Measurements from ENCODE around the gene EPHB1. TPM values are rescaled to one million over a fixed set of nuclear protein-coding genes. Genes with fewer than 3 reads are reported as not detected.
"Not testable (repeated sequence)": the region's sequence is repeated elsewhere in the genome, so short reads cannot be mapped to it uniquely, and the experiment has no call there.

The EPHB1 gene
- polyA plus RNA-seq, 3 donors = 5.0 to 6.8 (median 6.2) TPM

DNA sequence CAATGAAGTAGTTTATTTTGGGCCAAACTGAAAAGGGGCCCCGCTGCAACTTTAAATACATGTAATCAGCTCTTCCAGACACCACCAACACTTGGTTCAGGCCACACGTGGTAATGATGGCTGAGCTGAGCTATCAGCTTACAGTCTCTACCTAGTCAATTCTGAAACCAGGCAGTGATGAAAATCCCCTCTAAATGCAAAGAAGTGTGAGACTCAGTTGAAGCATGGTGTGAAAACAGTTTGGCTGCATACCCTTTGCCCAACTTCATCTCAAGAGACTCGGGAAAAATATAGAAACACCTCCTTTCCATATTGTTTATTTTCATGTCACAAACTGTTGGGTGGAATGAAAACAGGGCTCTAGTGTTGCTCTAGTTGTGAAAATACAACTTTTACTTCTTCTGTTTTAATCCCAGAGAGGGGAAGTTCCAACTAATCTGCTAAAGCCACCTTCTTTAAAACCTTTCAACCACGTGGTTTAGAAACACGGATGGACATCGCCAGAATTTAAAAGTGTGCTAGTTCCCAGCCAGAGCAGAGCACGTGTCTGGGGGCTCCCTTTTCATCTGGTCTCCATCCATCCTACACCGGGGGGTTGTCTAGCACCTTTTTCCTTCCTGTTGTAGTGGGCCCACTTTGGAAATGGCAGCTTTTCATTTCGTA is 229.1 kb downstream of the EPHB1 start:
- DNase-seq (ENCODE audit: low read depth in 3 of 3, low spot score in 2 of 3) = no peak

DNA sequence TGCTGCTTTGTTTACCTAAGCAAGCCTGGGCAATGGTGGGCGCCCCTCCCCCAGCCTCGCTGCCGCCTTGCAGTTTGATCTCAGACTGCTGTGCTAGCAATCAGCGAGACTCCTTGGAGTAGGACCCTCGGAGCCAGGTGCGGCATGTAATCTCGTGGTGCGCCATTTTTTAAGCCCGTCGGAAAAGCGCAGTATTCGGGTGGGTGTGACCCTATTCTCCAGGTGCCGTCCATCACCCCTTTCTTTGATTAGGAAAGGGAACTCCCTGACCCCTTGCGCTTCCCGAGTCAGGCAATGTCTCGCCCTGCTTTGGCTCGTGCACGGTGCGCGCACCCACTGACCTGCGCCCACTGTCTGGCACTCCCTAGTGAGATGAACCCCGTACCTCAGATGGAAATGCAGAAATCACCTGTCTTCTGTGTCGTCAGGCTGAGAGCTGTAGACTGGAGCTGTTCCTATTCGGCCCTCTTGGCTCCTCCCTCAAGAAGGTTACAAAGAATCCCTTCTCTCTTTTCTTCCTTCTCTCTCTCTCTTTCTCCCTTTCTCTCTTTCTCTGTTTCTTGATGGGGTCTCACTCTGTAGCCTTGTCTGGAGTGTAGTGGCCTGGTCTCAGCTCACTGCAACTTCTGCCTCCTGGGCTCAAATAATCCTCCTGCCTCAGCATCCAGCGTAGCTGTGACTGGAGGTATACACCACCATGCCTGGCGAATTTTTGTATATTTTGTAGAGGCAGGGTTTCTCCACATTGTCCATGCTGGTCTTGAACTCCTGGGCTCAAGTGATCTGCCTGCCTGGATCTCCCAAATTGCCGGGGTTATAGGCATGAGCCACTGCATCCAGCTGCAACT is 235.9 kb downstream of the EPHB1 start:
- DNase-seq (ENCODE audit: low read depth in 3 of 3, low spot score in 2 of 3) = not testable (repeated sequence)

DNA sequence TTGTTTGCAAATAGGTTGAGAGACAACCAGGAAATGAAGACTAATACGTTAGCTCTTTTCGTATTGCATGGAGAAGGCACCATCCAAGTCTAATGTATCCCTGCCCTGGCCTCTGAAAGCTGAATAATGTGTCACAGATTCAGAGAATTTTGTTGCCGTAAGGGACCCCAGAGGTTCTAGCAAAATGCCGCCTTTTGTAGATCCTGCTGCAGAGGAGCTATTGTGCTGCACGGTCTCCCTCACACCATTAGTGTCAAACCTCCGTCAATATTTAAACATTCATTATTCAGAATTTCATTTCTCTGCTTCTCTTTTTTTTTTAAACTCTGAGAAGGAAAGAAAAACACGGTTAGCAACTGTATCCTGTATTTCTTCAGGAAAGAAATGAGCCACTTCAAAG is 238.7 kb downstream of the EPHB1 start:
- DNase-seq (ENCODE audit: low read depth in 3 of 3, low spot score in 2 of 3) = no peak

DNA sequence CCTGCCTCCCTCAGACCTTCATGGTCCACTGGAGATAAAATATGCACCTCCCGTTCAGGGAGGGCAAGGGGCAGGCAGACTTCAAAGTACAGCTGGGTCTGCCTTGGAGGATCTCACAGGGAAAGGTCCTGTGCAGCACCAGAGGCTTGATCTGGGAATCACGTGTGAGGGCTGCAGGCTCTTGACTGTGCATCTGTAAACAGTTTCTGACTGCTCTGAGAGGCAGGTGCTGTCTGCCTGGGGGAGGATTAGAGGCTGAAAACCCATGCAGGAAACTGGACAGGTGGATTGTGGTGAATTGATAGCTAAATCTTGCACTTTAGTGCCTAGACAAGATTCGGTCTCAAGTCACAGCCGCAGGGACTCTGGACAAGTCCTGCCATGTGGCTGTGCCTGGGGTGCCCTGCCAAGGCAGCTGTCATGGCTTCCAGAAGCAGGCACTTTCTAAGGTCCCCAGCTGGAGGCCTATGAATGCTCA is 239.3 kb downstream of the EPHB1 start:
- DNase-seq (ENCODE audit: low read depth in 3 of 3, low spot score in 2 of 3) = peak in 2 of 3 donors; percentile 40 to 51

DNA sequence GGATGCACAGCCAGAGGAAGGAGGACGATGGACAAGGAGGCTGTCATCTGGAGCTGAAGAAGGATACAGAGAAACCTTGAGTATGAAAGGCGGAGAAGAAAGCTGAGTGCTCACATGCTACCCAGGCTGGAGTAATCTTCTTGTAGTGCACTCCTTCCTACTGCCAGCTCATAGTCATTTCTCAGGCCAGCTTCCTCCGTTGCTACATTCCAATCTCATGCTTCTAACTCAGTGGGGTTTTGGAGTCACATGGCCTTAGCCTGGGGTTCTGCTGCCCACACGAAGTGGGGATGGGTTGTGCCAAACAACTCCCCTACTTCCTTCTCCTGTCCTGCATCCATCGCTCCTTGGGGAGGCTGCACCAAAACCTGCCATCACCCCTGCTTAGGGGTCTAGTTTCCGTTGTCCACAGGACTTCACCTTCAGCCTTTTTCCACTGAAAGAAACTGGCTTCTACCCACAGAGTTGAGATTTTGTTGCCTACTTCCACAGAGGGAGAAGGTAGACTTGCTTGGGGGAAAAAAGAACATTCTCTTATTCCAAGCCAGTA is 239.9 kb downstream of the EPHB1 start:
- DNase-seq (ENCODE audit: low read depth in 3 of 3, low spot score in 2 of 3) = no peak

DNA sequence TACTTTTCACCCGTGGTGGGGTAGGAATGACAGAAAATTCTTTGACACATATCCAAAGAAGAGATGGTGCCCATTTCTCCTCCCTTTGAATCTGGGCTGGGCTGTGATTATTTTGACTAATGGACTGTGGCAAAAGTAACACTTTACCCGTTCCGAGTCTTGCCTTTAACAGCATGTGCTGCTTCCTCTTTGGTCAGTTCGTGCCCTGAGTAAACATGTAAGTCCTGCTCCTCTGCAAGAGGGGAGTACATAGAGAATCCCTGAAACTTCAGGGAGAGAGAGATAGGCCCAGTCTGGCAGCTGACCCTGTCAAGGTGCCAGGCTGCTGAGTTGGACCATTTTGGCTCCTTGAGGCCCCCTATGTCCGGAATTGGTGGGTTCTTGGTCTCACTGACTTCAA is 243.1 kb downstream of the EPHB1 start:
- no peak for DNase-seq (ENCODE audit: low read depth in 3 of 3, low spot score in 2 of 3)

DNA sequence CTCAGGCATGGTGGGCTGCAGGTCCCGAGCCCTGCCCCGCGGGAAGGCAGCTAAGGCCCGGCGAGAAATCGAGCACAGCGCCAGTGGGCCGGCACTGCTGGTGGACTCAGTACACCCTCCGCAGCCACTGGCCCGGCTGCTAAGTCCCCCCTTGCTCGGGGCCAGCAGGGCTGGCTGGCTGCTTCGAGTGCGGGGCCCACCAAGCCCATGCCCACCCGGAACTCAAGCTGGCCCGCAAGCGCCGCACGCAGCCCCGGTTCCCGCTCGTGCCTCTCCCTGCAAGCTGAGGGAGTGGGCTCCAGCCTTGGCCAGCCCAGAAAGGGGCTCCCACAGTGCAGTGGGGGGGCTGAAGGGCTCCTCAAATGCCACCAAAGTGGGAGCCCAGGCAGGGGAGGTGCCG is 244.5 kb downstream of the EPHB1 start:
- DNase-seq (ENCODE audit: low read depth in 3 of 3, low spot score in 2 of 3) = not testable (repeated sequence)

DNA sequence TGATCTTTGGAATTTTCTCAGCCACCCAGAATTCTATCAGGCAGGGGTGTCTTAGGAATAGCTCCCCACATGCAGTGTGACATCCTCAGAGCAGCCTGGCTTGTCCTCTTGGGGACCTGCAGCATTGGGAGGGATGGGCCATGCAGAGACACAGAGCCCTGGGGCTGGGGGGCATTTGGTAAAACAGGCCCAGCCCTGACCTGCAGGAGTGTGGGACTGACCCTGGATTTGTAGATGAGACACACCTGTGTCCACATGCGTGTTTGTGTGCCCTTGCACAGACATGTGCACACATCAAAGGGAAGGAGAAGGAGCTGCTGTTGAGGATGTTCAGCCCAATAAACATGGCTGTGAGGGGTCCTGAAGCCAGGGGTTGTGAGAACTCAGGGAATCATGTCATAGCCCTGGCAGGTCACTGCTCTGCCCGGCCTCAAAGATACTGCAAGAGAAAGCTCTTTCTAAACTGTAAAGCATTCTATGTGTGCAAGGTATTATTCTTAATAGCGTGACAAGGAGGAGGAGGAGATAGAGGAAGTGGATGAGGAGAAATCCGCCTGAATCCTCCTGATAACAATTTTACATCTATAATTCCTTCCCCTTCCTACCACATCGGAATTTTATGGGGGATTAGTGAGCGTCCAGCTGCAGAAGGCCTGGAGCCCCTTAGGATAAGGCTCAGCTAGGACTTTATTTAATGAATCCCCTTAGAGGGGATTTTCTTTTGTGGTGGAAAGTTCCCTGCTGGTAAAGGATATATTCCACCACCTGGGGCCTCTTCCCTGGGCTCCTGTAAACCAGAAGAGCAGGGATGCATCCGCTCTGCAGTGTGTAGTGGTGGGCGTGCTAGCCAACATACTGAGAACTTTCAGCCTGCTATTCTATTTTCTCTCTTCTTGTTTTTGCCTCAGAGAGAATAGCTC is 245.5 kb downstream of the EPHB1 start:
- no peak for DNase-seq (ENCODE audit: low read depth in 3 of 3, low spot score in 2 of 3)

DNA sequence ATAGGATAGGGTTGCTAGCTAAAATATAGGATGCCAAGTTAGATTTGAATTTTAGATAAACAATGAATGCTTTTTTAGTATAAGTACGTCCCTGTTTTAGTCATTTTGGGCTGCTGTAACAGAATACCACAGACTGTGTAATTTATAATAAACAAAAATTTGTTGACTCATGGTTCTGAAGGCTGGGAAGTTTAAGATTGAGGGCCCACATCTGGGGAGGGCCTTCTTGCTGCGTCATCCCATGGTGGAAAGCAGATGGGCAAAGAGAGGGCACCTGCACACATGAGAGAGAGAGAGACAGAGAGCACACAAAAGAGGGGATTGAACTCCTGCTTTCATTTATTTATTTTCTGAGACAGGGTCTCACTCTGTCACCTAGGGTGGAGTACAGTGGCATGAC is 246.5 kb downstream of the EPHB1 start:
- DNase-seq (ENCODE audit: low read depth in 3 of 3, low spot score in 2 of 3) = no peak

DNA sequence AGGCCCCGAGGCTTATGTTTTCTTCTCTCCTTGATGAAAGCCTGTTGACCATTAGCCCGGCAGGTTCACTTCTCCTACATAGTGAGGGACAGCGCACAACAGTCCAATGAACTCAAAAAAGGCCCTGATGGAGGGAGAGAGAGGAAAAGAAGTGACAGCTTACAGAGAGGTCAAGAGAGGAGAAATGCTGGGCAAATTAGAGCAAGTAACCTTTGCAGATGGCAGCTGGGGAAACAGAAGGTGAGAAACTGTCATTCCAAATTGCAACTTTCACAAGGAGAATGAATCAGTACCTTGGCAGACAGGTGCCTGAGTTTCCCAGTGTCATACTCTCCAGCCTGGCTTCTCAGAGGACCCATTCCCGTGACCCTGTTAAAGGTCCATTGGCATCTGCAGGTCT is 252.0 kb downstream of the EPHB1 start:
- no peak for DNase-seq (ENCODE audit: low read depth in 3 of 3, low spot score in 2 of 3)

DNA sequence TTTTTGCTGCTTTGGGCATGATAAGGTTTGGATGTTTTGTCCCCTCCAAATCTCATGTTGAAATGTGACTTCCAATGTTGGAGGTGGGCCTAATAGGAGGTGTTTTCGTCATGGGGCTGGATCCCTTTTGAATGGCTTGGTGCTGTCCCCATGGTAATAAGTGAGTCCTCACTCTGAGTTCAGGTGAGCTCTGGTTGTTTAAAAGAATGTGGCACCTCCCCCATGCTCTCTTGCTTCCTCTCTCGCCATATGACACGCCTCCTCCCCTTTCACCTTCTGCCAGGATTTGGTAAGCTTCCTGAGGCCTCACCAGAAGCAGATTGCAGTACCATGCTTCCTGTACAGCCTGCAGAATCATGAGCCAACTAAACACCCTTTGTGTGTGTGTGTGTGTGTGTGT is 255.5 kb downstream of the EPHB1 start:
- no peak for DNase-seq (ENCODE audit: low read depth in 3 of 3, low spot score in 2 of 3)

DNA sequence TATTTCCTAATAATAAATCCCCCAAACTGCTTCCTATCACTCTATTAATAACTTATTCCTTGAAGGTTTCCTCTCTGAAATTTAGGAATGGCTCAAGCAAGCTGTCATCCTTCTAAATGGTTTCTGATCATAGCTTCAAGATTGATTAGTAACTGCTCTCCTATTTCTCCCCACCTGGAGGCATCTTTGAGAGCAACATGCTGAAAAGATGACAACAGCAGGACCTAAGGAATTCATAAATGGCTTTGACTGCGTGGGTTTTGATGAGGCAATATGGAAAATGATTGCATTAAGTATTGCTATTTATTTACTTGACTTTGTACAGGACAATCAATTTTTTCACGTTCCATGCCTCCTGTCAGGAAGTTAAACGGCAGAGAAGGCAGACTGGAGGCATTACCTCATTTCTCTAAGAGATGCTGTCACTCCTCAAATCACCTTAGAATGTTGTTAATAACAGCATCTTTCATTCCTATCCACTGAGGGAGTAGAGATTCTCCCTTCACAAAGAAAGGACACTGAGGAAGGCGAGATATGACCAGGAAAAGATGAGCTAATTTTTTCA is 256.4 kb downstream of the EPHB1 start:
- no peak for DNase-seq (ENCODE audit: low read depth in 3 of 3, low spot score in 2 of 3)

DNA sequence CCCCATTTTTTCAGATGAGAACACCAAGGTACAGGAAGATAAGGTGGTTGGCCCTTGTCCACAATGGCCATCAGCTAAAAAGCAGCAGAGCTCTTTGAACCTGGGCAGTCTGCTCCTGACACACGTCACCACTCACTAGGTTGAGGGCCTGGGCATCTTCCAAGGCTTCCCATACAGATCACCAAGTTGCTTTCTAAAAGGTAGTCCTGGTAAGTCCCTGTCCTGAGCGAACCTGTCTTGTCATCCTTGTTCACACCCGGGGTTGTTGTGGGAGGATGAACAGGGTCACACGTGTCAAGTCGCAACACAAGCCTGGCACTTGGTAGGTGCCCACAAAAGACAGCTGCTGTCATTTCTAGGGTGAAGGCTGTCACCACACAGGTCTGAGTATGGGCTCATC is 260.4 kb downstream of the EPHB1 start:
- no peak for DNase-seq (ENCODE audit: low read depth in 3 of 3, low spot score in 2 of 3)

DNA sequence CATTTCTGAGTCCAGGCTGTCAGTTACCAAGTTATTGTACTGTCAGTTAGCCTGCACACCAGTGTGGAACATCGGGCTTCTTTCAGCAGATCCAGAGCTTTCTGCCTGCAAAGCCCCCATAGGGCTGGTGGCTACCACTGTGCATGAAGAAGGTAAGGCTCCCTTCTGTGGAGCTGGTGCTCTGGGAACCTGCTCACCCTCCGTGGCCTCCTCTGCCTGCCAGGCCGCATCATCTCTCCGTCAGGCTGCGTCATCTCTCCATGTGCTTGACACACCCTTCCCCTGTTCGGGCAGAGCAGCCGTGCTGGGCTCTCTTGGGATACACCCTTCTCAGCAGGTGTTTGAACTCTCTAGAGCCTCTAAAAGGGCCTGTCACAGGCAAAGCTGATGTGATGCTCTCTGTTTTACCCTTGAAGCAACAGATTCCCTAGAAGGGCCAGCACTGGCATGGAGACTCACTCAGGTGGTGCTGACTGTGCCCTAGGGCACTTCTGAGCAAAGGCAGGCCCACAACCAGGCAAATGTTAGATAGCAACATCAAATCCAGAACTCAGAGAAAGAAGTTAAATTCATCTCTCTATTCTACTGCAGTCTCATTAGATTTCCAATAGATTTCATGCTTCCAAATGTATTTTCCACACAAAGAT is 261.1 kb downstream of the EPHB1 start:
- DNase-seq (ENCODE audit: low read depth in 3 of 3, low spot score in 2 of 3) = no peak

DNA sequence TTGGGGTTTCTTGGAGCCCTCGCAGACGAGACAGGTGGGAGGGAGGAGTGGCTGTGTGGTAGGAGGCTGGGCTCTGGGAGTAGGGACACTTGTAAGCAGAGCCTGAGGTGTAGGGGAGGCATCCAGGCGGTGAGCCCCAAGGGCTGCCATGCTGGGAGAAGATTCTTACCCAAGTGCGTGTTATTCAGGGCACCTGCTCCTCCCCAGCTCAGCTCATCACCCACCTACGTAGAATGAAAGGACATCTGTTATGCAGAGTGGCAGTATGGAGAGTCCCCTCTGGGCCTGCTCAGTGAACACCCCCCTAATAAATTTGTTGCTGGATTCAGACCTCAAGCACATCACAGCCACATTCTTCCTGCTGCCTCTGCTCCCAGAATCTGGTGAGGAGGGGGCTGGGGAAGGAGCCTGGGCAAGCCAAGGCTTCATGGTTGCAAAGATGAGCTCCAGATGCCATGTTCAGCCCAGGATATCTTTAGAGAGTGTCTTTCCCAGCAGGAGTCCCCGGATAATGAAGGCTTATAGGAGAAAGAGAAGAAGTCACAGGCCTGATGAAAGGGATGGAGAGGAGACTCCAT is 261.8 kb downstream of the EPHB1 start:
- no peak for DNase-seq (ENCODE audit: low read depth in 3 of 3, low spot score in 2 of 3)

DNA sequence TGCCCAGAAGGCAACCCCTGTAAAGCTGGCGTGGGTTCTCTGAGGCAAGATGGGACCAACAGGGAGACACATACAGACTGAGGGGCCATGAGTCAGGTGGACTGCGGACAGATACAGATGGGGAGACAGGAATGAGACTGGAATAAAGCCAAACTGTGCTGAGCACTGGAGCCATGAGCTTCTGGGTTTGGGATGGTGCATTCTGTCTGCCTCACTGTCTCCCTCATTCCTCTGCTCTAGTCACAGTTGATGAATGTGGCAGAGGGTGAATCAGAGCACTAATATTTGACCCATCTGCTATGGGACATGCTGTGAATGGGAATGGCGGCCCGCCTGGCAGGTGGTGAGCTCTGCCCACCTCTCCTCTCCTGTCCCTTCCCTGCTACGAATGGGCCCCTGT is 262.9 kb downstream of the EPHB1 start:
- DNase-seq (ENCODE audit: low read depth in 3 of 3, low spot score in 2 of 3) = no peak

DNA sequence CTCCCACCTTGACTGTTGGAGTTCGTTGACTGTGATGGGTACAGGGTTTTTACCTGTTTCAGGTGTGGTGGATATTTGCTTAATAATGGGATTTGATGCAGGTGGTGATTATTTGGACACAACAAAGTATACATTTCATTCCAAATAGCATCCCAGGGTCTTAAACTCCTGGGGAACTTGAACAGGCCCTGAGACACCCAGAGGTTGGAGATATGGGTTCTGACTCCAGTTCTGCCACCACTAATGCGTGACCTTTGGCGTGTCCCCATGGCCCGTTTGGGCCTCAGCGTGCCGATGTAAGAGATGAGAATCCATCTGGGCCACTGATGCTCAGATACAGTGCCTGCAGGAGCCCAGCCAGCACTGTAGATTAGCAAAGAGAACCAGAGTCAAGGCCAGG is 264.5 kb downstream of the EPHB1 start:
- no peak for DNase-seq (ENCODE audit: low read depth in 3 of 3, low spot score in 2 of 3)

DNA sequence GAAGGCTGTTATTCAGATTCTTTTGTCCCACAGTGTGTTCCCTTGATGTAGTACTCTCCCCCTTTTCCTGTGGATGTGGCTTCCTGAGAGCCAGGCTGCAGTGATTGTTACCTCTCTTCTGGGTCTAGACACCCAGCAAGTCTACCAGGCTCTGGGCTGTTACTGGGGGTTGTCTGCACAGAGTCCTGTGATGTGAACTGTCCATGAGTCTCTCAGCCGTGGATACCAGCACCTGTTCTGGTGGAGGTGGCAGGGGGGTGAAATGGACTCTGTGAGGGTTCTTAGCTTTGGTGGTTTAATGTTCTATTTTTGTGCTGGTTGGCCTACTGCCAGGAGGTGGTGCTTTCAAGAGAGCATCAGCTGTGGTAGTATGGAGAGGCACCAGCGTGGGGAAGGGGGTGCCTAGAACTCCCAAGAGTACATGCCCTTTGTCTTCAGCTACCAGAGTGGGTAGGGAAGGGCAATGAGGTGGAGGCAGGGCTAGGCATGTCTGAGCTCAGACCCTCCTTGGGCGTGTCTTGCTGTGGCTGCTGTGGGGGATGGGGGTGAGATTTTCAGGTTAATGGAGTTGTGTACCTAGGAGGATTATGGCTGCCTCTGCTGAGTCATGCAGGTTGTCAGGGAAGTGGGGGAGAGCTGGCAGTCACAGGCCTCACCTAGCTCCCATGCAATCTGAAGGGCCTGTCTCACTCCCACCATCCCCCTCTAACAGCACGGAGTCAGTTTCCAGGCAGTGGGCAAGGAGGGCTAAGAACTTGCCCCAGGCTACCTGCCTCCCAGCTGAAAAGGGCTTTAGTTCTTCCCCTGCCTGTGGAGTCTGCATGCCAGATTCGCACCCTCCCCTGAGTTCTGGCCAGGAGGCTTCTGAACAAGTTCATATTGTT is 272.0 kb downstream of the EPHB1 start:
- DNase-seq (ENCODE audit: low read depth in 3 of 3, low spot score in 2 of 3) = not testable (repeated sequence)

DNA sequence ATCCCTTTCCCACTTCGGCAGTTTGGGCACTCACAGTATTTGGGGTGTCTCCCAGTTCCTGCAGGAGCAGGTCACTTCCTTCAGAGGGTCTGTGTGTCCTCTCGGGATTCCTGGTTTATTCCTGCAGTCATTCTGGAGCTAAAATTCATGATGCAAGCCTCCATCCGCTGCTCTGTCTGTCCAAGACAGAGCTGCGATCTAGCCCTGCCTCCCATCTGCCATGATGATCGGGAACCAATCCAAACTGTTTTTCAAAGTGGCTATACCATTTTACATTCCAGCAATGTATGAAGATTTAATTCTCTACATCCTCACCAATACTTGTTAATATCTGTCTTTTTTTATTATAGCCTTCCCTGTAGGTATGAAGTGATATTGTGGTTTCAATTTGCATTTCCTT is 273.0 kb downstream of the EPHB1 start:
- no peak for DNase-seq (ENCODE audit: low read depth in 3 of 3, low spot score in 2 of 3)

Measured in right renal cortex interstitium (tissue), 3 donors.